Bronchial epithelial cell (primary cell): ENCODE measurements around the gene INPP5F. TPM values are rescaled to one million over a fixed set of nuclear protein-coding genes. Genes with fewer than 3 reads are reported as not detected.

Source experiments
- DNase-seq: peaks from one replicate; pipeline ENCODE4 v3.0.0-alpha.2; 2010; ENCODE audit warnings: low read depth
- FAIRE-seq: peaks from 2 replicates; lab custom pipeline; 2011; peaks lifted over from hg19 to GRCh38; lab: Jason Lieb, UNC
- H3K27me3 ChIP-seq: 2 replicates; pipeline ENCODE4 v1.5.1; 2011; ENCODE audit warnings: low read length; ENCODE audit not compliant: control insufficient read depth, insufficient read depth
- H3K36me3 ChIP-seq: 2 replicates; pipeline ENCODE4 v1.5.1; 2011; ENCODE audit warnings: low read length; ENCODE audit not compliant: control insufficient read depth, insufficient read depth
- H3K4me3 ChIP-seq: 2 replicates; pipeline ENCODE4 v1.5.1; 2011; ENCODE audit warnings: mild to moderate bottlenecking, low read depth, low read length, control low read depth
- CTCF ChIP-seq: IDR thresholded peaks from 2 replicates; pipeline ENCODE4 v1.5.1; 2011; ENCODE audit warnings: mild to moderate bottlenecking, moderate library complexity, low read length, control low read depth, inconsistent platforms; ENCODE audit not compliant: insufficient read depth, severe bottlenecking
- total RNA-seq: library from RNA; depleted of rRNA; stranded (reverse); fragments of >200 nt; gene quantifications from 2 replicates; pipeline ENCODE4 v1.2.1, GENCODE V29; 2014

Gene INPP5F
- total RNA-seq, 1 donor from 2014 or later: 11.6 TPM

- Histone ChIP-seq H3K4me3 (no peak overlapping the region), H3K36me3 (peaks cover 1% of the 10 kb centered on the region), H3K27me3 (no peaks in the 10 kb centered on the region)
- DNase-seq (peak; percentile 47), FAIRE-seq (no peak)
- TF ChIP-seq CTCF: no peak
Measured at GRCh38 chr10:119803264-119803663, 77.4 kb downstream of the INPP5F start.

- H3K36me3 ChIP-seq: no peaks in the 10 kb centered on the region
- no peak overlapping the region for H3K4me3 ChIP-seq
- no peak for DNase-seq
- FAIRE-seq: peak; percentile 50
- no peak for TF ChIP-seq CTCF
- H3K27me3 ChIP-seq: no peaks in the 10 kb centered on the region
Measured at GRCh38 chr10:119805702-119806230, 79.9 kb downstream of the INPP5F start.

- H3K36me3 ChIP-seq: no peaks in the 10 kb centered on the region
- FAIRE-seq (no peak), DNase-seq (no peak)
- no peak overlapping the region for H3K4me3 ChIP-seq
- no peaks in the 10 kb centered on the region for H3K27me3 ChIP-seq
- no peak for TF ChIP-seq CTCF
Measured at GRCh38 chr10:119806334-119807130, 80.7 kb downstream of the INPP5F start.

- H3K36me3 ChIP-seq: no peaks in the 10 kb centered on the region
- no peak overlapping the region for H3K4me3 ChIP-seq
- no peaks in the 10 kb centered on the region for H3K27me3 ChIP-seq
- TF ChIP-seq CTCF: no peak
- FAIRE-seq (no peak), DNase-seq (peak; percentile 30)
Measured at GRCh38 chr10:119807960-119808697, 82.3 kb downstream of the INPP5F start.

GRCh38 chr10:119811122-119811521 is 85.3 kb downstream of the INPP5F start:
- Histone ChIP-seq H3K27me3 (no peaks in the 10 kb centered on the region), H3K36me3 (peaks cover 2% of the 10 kb centered on the region), H3K4me3 (no peak overlapping the region)
- TF ChIP-seq CTCF: no peak
- no peak for FAIRE-seq
- no peak for DNase-seq
